ENCODE results near the gene SUPT5H. TPM values are rescaled to one million over a fixed set of nuclear protein-coding genes. Genes with fewer than 3 reads are reported as not detected.

SUPT5H gene
- polyA plus RNA-seq, 3 donors: 64.7 to 107 (median 71.3) TPM

DNA sequence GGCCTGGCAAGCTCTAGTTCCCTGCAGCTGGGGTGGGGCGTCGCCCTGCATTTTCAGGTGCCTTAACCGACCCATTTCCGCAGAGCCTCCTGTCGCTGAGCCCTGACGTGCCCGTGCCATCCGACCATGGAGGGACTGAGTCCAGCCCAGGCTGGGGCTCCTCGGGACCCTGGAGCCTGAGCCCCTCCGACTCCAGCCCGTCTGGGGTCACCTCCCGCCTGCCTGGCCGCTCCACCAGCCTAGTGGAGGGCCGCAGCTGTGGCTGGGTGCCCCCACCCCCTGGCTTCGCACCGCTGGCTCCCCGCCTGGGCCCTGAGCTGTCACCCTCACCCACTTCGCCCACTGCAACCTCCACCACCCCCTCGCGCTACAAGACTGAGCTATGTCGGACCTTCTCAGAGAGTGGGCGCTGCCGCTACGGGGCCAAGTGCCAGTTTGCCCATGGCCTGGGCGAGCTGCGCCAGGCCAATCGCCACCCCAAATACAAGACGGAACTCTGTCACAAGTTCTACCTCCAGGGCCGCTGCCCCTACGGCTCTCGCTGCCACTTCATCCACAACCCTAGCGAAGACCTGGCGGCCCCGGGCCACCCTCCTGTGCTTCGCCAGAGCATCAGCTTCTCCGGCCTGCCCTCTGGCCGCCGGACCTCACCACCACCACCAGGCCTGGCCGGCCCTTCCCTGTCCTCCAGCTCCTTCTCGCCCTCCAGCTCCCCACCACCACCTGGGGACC, 37.6 kb upstream of the SUPT5H start:
- WGBS, 3 donors: 6 to 26% (median 13%) methylated on average over 35 to 40 of the region's 40 CpGs

DNA sequence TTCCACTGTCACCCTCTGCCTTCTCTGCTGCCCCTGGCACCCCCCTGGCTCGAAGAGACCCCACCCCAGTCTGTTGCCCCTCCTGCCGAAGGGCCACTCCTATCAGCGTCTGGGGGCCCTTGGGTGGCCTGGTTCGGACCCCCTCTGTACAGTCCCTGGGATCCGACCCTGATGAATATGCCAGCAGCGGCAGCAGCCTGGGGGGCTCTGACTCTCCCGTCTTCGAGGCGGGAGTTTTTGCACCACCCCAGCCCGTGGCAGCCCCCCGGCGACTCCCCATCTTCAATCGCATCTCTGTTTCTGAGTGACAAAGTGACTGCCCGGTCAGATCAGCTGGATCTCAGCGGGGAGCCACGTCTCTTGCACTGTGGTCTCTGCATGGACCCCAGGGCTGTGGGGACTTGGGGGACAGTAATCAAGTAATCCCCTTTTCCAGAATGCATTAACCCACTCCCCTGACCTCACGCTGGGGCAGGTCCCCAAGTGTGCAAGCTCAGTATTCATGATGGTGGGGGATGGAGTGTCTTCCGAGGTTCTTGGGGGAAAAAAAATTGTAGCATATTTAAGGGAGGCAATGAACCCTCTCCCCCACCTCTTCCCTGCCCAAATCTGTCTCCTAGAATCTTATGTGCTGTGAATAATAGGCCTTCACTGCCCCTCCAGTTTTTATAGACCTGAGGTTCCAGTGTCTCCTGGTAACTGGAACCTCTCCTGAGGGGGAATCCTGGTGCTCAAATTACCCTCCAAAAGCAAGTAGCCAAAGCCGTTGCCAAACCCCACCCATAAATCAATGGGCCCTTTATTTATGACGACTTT, 36.8 kb upstream of the SUPT5H start:
- 19 to 48% (median 26%) methylated on average over 20 of the region's 20 CpGs for WGBS, 3 donors
- peak overlapping the region; percentile 94 for H3K27ac ChIP-seq (ENCODE audit: low read depth, low read length)

More for the DNA sequence above, 37.6 kb upstream of the SUPT5H start:
- peak overlapping the region; percentile 94 for H3K27ac ChIP-seq (ENCODE audit: low read depth, low read length)

DNA sequence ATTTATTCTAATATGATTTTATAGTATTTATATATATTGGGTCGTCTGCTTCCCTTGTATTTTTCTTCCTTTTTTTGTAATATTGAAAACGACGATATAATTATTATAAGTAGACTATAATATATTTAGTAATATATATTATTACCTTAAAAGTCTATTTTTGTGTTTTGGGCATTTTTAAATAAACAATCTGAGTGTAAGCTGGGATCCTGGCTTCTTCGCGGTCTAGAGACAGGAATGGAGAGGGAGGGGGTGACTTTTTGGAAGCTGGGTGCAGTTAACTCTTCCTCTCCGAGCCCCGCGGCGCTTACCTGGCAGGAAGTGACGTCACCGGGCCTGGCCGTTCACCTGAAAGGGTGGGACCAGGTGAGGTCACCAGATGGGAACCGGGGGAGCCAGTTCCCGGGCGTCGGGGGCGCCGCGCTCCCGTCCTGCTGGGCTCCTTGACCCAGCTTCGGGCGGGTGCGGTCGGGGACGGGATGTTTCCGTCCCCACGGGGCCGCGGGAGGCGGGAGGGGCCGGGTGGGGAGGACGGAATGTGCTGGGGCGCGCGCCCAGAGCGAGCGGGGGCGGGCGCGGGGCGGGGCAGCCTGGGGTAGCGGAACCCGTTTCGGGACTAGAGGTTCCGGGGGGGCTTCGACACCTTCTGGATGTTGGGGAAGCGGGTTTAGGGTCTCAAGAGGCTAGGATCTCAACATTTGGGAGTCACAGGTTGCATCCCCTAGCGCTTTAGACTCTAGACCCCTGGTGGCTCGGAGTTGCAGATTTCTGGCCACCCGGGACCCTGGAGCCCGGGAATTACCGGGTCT, 36.0 kb upstream of the SUPT5H start:
- WGBS, 3 donors: 0 to 1% (median 1%) methylated on average over 51 to 52 of the region's 52 CpGs
- H3K27ac ChIP-seq (ENCODE audit: low read depth, low read length): peak overlapping the region; percentile 71

DNA sequence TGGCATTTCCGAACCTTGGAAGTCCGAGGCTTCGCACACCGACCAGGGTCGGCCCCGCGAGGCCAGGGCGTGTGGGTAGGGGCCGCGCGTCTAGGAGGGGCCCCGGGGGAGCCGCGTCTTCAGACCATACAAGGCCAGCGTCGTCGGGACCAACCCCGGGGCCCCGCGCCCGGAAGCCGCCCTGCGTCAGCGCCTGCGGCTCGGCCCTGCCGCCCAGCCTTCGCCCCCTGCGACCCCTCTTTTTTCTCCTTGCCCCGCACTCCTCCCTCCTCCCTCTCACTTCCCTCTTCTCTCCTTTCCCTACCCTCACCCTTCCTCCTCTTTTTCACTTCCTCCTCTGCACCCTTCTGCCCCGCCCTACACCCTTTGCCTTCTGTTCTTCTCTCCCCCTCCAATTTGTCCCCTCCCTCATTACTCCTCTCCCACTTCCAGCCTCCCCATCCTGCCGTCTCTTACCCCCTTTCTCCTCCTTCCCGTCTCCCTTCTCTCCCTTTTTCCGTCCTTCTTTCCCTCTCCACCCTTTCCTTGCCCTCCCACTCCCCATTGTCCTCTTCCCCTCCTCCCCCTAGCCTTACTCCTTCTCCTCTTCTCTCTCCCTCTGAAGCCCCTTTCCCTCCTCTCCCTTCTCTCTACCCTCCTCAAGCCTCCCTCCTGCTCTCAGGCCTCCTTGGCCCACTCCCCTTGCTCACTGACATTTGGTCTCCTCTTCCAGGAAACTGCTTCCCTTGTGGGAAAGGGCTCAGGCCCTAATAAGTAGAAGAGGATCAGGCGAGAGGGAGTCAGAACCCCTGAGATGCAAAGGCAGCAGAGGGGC, 35.2 kb upstream of the SUPT5H start:
- WGBS, 3 donors: 2 to 4% (median 2%) methylated on average over 18 to 35 of the region's 35 CpGs
- H3K27ac ChIP-seq (ENCODE audit: low read depth, low read length): peak overlapping the region; percentile 71

DNA sequence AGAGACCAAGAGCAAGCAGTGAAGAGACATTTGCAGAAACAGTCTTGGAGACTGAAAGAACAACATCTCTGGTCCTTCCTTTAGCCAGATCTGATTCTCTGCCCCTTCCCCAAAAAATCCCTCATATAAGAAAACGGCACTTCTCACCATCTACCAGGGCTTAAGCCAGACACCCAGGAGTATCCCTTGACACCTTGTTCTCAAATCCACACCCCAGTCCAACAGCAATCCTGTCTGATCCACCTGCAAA, 34.6 kb upstream of the SUPT5H start:
- peak overlapping the region; percentile 71 for H3K27ac ChIP-seq (ENCODE audit: low read depth, low read length)
- WGBS, 3 donors: 38 to 53% (median 53%) methylated on average over 1 of the region's 1 CpG

DNA sequence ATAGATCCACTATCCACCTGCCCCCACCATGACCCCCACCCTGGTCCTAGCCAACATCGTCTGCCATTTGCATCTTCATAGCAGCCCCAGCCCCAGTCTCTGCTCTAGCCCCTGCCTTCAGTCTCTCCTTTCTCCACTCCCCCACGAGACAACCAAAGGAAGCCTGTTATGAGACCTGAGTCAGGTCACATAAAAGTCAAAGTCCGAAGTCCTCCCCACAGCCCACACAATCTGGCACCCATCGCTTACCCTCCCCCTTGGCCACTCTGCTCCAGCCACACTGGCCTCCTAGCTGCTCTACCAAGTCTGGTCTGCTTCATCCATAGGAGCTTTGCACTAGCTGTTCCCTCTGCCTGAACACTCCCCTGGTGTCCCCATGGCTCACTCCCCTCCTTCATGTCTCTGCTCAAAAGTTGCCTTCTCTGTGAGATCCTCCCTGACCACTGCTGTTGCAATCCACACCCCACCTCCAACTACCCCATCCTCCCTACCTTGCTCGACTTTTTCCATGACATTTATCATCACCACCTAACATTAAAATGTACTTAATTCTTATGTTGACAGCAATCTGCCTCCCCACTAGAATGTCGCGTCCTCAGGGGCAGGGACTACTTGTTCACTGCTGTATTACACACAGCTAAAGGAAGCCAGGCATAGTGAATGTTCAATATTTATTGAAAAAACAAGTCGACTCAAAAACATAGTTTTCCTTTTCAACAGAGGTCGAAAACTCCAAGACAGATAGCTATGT, 34.1 kb upstream of the SUPT5H start:
- peak overlapping the region; percentile 71 for H3K27ac ChIP-seq (ENCODE audit: low read depth, low read length)
- 6 to 17% (median 13%) methylated on average over 9 of the region's 9 CpGs for WGBS, 3 donors

DNA sequence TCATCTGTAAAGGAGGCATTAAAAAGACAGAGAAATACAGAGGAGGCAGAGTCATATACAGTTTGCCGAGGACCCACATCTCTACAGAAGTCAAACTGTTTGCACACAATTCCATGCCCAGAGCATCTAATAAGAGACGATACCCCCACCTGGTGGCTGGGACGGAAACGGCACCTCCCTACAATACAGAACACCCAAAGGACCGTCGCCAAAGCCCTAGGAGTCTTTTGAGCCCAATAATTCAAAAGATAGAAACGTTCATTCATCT, 33.6 kb upstream of the SUPT5H start:
- H3K27ac ChIP-seq (ENCODE audit: low read depth, low read length): peak overlapping the region; percentile 14
- 0 to 1% (median 0%) methylated on average over 7 of the region's 7 CpGs for WGBS, 3 donors

DNA sequence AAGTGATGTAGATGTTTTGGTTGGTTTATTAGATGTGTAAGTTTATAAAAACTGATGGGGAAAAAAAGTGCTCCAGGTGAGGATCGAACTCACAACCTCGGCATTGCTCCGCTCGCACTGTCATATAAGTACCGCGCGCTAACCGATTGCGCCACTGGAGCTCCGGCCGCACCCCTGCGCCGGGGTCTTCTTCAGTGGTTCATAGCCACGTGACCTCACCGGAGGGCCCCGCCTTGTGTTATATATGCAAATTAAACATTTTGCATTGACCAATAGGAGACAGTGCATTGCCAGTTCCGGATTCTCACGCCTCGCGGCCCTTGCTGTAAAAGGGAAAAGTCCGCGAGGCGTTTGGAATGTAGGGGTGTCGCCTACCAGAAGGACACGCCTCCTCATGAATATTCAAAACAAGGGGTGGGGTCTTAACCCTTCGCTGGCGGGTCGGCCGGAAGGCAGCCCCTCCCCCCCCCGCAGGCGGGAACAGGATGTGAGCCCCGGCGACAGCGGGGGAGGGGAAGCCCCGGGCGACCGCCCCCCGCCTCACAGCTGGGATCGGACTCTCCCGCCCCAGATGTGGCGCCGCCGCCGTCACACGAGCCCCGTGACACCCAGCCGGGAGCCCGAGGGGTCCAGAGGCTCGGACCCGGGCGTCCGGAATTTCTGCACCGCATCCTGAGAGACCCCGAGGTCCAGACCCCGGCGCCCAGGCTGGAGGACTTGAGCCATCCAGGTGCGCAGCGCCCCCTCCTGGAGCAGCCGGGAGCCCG, 33.1 kb upstream of the SUPT5H start, which contains the start of gene PLEKHG2:
PLEKHG2 (plus strand) TSS at position 570 of the 767 bp plus-strand sequence. CDS start 1,418 bp downstream, outside the sequence.
- peak within 1 kb of the TSS; percentile 14 for H3K27ac ChIP-seq (ENCODE audit: low read depth, low read length)
- WGBS, 3 donors: 0% methylated on average over 55 to 59 of the region's 60 CpGs

DNA sequence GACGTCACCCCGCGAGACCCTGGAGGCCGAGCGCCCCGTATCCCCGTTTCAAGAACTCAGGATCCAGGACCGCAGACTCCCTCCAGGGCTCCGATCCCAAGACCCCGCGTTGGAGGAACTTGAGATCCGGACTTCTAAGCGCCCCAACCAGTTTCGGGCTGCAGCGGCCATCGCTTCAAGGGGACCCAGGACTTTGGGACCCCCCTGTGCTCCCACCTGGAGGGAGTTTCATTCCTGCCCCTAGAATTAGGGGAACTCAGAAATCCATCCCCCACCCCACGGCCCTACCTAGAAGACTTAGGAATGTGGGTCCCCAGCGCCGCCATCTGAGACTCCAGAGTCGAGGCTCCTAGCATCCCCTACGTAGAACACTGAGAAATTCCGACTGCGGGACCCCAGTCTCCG, 32.5 kb upstream of the SUPT5H start:
- 0 to 1% (median 0%) methylated on average over 24 of the region's 24 CpGs for WGBS, 3 donors
- H3K27ac ChIP-seq (ENCODE audit: low read depth, low read length): peak overlapping the region; percentile 13

DNA sequence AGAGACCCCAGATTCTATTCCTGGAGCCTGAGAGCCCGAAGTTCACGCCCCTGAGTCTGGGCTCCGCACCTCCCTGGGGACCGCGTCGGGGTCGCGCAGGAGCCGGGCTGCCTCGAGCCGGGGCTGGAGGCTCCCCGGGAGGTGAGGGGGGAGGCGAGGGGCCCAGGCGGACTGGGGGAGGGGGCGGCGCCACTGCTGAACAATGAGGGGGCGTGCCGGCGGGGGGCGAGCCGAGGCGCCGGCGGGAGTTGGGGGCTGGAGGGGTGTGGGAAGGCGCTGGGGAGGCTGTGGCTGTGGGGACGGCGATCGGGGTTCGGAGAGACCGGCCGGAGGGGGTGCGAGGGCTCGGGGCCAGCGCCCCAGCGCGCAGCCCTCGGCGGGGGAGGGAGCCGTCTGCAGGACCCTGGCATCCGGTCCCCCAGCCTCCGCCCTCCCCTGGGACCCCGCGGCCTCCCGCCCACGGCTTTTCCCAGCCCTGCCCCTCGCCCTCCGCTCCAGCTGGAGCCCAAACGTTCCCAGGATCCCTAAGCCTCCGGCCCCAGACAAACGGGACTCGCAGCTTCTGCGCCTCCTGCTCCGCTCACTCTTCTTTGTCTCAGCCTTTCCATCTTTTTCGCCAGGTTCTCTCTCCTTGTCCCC, 32.0 kb upstream of the SUPT5H start:
- H3K27ac ChIP-seq (ENCODE audit: low read depth, low read length): peak overlapping the region; percentile 13
- WGBS, 3 donors: 1 to 3% (median 3%) methylated on average over 37 to 46 of the region's 54 CpGs

DNA sequence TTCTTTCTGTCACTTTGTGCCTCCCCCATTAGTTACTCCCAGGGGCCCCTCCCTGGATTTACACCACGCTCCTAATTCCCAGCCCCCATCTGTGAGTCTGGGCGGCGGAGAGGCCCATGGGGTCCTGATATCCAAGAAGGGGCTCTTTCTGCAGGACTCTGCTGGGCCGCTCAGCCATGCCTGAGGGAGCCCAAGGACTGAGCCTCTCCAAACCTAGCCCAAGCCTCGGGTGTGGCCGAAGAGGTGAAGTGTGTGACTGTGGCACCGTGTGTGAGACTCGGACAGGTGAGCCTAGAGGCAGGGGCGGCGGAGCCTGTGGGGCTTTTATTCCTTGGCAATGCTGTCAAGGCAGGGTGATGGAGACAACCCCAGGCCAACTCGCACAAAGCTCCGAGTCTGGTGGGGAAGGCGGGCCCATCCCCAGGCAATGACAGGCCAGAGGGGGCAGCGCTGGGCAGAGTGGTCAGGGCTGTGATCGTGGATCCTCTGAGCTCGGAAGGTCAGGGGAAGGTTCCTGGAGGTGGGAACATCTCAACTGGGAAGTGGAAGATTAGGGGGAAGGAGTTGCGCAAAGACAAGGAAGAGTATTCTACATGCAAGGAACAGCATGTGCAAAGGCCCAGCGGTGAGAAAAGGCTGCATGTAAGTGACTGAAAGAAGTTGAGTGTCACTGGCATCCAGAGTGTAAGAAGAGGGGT, 31.3 kb upstream of the SUPT5H start:
- 47 to 55% (median 54%) methylated on average over 18 of the region's 18 CpGs for WGBS, 3 donors
- no peak overlapping the region for H3K27ac ChIP-seq (ENCODE audit: low read depth, low read length)

DNA sequence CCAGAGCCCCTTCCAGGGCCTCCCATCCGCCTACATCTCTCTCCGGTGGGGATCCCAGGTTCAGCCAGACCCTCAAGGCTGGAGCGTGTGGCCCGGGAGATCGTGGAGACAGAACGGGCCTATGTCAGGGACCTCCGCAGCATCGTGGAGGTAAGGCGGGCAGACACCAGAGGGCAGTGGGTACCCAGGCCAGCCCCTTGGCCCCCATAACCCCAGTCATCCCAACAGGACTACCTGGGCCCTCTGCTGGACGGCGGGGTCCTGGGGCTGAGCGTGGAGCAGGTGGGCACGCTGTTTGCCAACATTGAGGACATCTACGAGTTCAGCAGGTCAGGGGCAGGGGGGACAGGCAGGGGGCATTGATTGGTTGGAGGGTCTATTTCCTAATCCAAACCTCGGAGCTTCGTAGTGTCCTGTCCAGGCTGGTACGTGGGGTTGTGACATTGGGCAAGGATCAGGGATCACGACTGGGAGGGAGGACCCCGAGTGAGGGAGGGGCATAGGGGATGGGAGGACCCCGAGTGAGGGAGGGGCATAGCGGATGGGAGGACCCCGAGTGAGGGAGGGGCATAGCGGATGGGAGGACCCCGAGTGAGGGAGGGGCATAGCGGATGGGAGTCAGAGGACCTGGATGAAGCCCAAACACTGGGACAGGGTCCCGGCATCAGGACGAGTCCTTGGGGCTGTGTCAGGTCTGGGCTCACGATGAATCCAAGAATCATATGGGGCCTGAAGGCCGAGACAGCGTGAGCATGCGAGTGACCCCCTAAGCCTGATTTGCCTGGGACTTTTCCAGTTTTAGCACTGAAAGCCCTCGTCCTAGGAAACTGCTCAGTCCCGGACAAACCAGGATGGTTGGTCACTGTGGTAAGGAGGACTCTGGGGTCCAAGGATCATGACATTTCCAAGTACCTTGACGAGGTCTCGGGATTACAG, 30.0 kb upstream of the SUPT5H start:
- 70 to 81% (median 75%) methylated on average over 35 of the region's 35 CpGs for WGBS, 3 donors
- no peak overlapping the region for H3K27ac ChIP-seq (ENCODE audit: low read depth, low read length)

DNA sequence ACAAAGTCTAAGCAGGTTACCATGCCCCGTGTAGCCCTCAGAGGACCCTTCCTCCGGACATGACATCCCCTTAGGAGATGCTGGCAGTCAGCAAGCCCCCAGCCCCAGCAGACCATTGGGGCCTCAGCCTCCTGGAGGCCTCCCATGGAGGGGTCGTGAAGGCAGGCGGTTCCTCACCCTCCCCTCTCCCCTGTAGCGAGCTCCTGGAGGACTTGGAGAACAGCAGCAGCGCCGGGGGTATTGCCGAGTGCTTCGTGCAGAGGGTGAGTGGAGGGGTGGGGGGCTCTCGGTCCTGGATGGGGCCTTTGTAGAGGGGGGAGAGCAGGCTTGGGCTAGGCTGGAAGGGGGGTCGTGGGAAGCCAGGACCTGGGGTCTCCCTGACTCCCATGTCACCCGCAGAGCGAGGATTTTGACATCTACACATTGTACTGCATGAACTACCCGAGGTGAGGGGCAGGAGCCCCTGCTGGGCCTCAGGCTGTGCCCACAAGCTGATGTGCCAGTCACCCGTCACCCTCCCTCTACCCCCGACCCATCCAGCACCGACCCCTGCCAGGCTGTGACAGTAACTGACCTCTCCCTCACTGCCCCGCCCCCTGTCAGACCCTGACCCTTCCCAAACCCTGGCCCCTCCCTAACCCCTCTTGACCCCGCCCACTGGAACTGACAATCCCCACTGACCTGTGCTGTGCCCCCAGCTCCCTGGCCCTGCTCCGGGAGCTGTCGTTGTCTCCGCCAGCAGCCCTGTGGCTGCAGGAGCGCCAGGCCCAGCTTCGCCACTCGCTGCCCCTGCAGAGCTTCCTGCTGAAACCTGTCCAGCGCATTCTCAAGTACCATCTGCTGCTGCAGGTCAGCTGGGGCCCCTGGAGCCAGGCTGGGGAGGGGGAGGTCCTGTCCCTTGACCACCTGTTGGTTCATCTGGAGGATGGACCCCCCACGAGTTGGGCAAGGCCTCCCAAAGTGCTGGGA, 28.9 kb upstream of the SUPT5H start:
- 74 to 82% (median 80%) methylated on average over 22 to 27 of the region's 27 CpGs for WGBS, 3 donors
- no peak overlapping the region for H3K27ac ChIP-seq (ENCODE audit: low read depth, low read length)
